Peyer's patch (tissue), 4 donors: Measurements from ENCODE around the gene SMG1.

Source experiments
- POLR2A ChIP-seq, 2 donors: fragments of 450-650 bp; IDR thresholded peaks; one replicate each; pipeline ENCODE4 v1.5.1; 2017; ENCODE audit warnings: antibody characterized with exemption in 2 of 2, mild to moderate bottlenecking in 2 of 2, moderate library complexity in 2 of 2
- TF ChIP-seq, protein P1 (sequence below), 6 experiments: fragments of 450-650 bp in 4 of 6; fragments of 200-600 bp in 2 of 6; sonication (generic) in 1 of 6; IDR thresholded peaks; one replicate each; pipeline ENCODE4 v1.5.1; 2017 to 2019; ENCODE audit warnings: antibody characterized with exemption in 6 of 6, mild to moderate bottlenecking in 3 of 6, moderate library complexity in 1 of 6

DNA sequence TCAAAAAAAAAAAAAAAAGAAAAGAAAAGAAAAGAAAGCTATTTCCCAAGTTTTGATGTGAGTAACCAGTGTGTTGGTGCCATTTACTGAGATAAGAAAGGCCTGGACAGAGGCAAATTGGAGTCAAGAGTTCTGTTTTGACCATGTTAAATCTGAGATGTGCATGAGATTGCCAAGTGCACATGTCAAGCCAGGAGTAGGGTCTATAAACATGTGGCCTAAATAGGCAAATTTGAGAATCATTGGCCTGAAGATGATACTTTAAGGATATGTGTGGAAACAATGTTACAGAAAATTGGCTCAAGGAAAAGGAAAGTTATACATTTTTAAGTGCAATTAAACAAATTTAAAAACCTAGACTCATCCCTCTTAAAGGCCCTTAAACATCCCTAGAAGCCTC is 15.3 kb upstream of the SMG1 start:
- TF ChIP-seq, protein P1, sequence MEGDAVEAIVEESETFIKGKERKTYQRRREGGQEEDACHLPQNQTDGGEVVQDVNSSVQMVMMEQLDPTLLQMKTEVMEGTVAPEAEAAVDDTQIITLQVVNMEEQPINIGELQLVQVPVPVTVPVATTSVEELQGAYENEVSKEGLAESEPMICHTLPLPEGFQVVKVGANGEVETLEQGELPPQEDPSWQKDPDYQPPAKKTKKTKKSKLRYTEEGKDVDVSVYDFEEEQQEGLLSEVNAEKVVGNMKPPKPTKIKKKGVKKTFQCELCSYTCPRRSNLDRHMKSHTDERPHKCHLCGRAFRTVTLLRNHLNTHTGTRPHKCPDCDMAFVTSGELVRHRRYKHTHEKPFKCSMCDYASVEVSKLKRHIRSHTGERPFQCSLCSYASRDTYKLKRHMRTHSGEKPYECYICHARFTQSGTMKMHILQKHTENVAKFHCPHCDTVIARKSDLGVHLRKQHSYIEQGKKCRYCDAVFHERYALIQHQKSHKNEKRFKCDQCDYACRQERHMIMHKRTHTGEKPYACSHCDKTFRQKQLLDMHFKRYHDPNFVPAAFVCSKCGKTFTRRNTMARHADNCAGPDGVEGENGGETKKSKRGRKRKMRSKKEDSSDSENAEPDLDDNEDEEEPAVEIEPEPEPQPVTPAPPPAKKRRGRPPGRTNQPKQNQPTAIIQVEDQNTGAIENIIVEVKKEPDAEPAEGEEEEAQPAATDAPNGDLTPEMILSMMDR (IDR thresholded peaks at IDR 0.05): no peak
- no peak for TF ChIP-seq POLR2A (IDR thresholded peaks at IDR 0.05)
